ENCODE results near the gene DNAJC6. TPM values are rescaled to one million over a fixed set of nuclear protein-coding genes. Genes with fewer than 3 reads are reported as not detected.

Gene DNAJC6
- total RNA-seq, 1 donor from 2014 or later: 21.9 TPM

DNA sequence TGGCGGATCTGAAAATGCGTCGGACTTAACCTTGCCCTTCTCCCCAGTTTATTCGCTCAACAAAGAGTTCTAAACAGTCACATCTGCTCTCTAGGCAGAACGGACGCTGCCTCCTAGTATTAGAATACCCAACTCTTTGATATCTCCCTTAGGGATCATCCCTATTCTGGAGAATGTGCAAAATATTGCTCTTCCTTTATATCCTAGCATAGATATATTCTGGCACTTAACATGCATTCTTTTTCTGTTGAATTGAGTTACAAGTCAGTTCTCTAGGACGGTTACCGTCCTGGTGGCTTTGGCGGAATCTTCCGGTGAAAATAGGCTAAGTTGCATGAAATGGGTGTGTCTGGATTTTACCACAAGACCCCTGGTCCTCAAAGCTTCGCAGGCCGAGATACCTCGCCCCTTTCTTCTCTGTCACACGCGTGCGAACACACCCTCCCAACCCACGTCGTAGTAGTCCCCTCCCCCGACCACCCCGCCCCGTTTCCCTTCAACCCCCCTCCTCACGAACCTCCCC is 501 bp upstream of the DNAJC6 start:
- no peaks in the 10 kb centered on the region for H3K36me3 ChIP-seq
- Mint-ChIP-seq H3K36me3 (no peaks in the 10 kb centered on the region), H3K4me1 (peaks cover 12% of the 10 kb centered on the region), H3K9me3 (no peaks in the 10 kb centered on the region), H3K27ac (no peak overlapping the region), H3K4me3 (peak overlapping the region; percentile 85), H3K27me3 (ENCODE audit: insufficient read depth, low read depth) (peaks cover 18% of the 10 kb centered on the region)
- H3K27ac ChIP-seq: no peak overlapping the region
- peaks cover 29% of the 10 kb centered on the region for H3F3A ChIP-seq (ENCODE audit: low read depth)
- H3K9ac ChIP-seq: no peak overlapping the region
- peaks cover 20% of the 10 kb centered on the region for H3K27me3 ChIP-seq
- H3K4me1 ChIP-seq: peaks cover 8% of the 10 kb centered on the region
- no peak overlapping the region for H2AFZ ChIP-seq (replicated peaks)
- H4K20me1 ChIP-seq (ENCODE audit: low read depth): peaks cover 30% of the 10 kb centered on the region
- TF ChIP-seq, protein P1, sequence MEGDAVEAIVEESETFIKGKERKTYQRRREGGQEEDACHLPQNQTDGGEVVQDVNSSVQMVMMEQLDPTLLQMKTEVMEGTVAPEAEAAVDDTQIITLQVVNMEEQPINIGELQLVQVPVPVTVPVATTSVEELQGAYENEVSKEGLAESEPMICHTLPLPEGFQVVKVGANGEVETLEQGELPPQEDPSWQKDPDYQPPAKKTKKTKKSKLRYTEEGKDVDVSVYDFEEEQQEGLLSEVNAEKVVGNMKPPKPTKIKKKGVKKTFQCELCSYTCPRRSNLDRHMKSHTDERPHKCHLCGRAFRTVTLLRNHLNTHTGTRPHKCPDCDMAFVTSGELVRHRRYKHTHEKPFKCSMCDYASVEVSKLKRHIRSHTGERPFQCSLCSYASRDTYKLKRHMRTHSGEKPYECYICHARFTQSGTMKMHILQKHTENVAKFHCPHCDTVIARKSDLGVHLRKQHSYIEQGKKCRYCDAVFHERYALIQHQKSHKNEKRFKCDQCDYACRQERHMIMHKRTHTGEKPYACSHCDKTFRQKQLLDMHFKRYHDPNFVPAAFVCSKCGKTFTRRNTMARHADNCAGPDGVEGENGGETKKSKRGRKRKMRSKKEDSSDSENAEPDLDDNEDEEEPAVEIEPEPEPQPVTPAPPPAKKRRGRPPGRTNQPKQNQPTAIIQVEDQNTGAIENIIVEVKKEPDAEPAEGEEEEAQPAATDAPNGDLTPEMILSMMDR (IDR thresholded peaks at IDR 0.05): no peak
- TF ChIP-seq EZH2 (IDR thresholded peaks at IDR 0.05) (no peak), EZH2phosphoT487 (IDR thresholded peaks at IDR 0.05) (no peak)
- peak overlapping the region; percentile 59 for H3K4me3 ChIP-seq
- H3K79me2 ChIP-seq (ENCODE audit: low read depth): no peaks in the 10 kb centered on the region
- H3K4me2 ChIP-seq: peak overlapping the region; percentile 88
- DNase-seq (ENCODE audit: low spot score): no peak
- H3K9me3 ChIP-seq (ENCODE audit: low read depth): no peaks in the 10 kb centered on the region

DNA sequence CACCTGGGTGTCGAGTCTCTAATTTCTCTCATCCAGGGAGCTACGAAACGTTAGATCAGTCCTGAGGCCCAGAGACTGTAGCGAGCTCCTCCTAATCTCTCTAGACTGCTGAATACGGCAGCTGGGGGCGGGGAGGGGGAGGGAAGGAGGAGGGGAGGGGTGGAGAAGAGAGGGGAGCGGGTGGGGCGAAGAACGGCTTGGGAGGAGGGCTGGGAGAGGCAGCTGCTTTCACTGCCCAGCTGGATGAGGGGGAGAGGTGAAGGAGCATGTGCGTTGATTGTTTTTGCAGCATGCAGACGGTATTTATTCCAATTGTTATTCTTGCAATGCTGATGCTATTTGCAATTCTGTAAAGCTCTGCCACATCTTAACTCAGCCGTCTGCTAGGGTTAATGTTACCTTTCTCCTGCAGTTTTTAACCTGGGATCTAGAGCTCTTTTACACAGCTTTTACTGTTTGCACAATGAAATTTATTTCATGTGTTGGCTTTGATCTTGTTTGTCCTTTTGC is 790 bp downstream of the DNAJC6 start:
- DNase-seq (ENCODE audit: low spot score): no peak
- H3K9ac ChIP-seq: no peak overlapping the region
- peak overlapping the region; percentile 65 for H2AFZ ChIP-seq (replicated peaks)
- H3K4me3 ChIP-seq: peak overlapping the region; percentile 59
- no peak overlapping the region for H3K27ac ChIP-seq
- no peaks in the 10 kb centered on the region for H3K79me2 ChIP-seq (ENCODE audit: low read depth)
- H3K9me3 Mint-ChIP-seq: no peaks in the 10 kb centered on the region
- H3K36me3 ChIP-seq: no peaks in the 10 kb centered on the region
- peaks cover 29% of the 10 kb centered on the region for H3F3A ChIP-seq (ENCODE audit: low read depth)
- no peaks in the 10 kb centered on the region for H3K9me3 ChIP-seq (ENCODE audit: low read depth)
- peaks cover 12% of the 10 kb centered on the region for H3K4me1 Mint-ChIP-seq
- H3K27me3 Mint-ChIP-seq (ENCODE audit: insufficient read depth, low read depth): peaks cover 18% of the 10 kb centered on the region
- H3K36me3 Mint-ChIP-seq: no peaks in the 10 kb centered on the region
- peak overlapping the region; percentile 89 for H3K4me3 Mint-ChIP-seq
- TF ChIP-seq EZH2phosphoT487 (IDR thresholded peaks at IDR 0.05) (no peak), EZH2 (IDR thresholded peaks at IDR 0.05) (no peak)
- TF ChIP-seq, protein P1 (IDR thresholded peaks at IDR 0.05): no peak
- peaks cover 8% of the 10 kb centered on the region for H3K4me1 ChIP-seq
- peaks cover 20% of the 10 kb centered on the region for H3K27me3 ChIP-seq
- H4K20me1 ChIP-seq (ENCODE audit: low read depth): peaks cover 30% of the 10 kb centered on the region
- H3K4me2 ChIP-seq: peak overlapping the region; percentile 88
- H3K27ac Mint-ChIP-seq: no peak overlapping the region

DNA sequence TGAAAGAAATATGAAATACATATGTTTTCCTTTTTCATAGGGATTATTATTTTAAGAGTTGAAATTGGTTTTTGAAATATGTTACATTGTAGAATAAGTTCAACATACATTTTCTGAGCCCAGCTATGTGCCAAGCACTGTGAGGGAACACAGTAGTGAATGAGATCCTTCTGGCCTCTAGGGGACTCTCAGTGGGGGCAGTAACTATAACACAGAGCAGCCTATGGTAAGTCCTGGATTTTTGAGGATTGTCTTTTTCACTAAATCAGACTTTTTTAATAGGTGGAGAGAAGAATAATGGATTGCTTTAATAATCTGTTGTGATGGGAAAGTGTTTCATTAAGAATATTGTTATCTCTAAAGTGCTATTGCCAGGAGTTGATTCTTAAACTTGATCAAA is 2.4 kb downstream of the DNAJC6 start:
- Histone ChIP-seq H3K27ac (no peak overlapping the region), H2AFZ (replicated peaks) (no peak overlapping the region), H3K27me3 (peaks cover 20% of the 10 kb centered on the region), H3K9me3 (ENCODE audit: low read depth) (no peaks in the 10 kb centered on the region), H3F3A (ENCODE audit: low read depth) (peaks cover 29% of the 10 kb centered on the region), H3K4me3 (no peak overlapping the region), H3K36me3 (no peaks in the 10 kb centered on the region), H3K9ac (no peak overlapping the region), H3K4me2 (no peak overlapping the region), H3K79me2 (ENCODE audit: low read depth) (no peaks in the 10 kb centered on the region), H4K20me1 (ENCODE audit: low read depth) (peaks cover 28% of the 10 kb centered on the region), H3K4me1 (peaks cover 8% of the 10 kb centered on the region)
- Mint-ChIP-seq H3K27me3 (ENCODE audit: insufficient read depth, low read depth) (peaks cover 15% of the 10 kb centered on the region), H3K27ac (no peak overlapping the region), H3K4me3 (no peak overlapping the region), H3K9me3 (no peaks in the 10 kb centered on the region), H3K36me3 (no peaks in the 10 kb centered on the region), H3K4me1 (peaks cover 12% of the 10 kb centered on the region)
- TF ChIP-seq EZH2 (IDR thresholded peaks at IDR 0.05): no peak
- TF ChIP-seq, protein P1 (IDR thresholded peaks at IDR 0.05): peak; percentile 18
- TF ChIP-seq EZH2phosphoT487 (IDR thresholded peaks at IDR 0.05): no peak
- DNase-seq (ENCODE audit: low spot score): no peak

Measured in neural progenitor cell (in vitro differentiated cells).